ENCODE data around the gene IFNA1.

GRCh38 chr9:21415493-21416267, 24.6 kb upstream of the IFNA1 start:
- TF ChIP-seq CTCF (conservative IDR thresholded peaks at IDR 0.05 in 1 of 2, IDR thresholded peaks at IDR 0.05 in 1 of 2; ENCODE audit: low read depth in 1 of 2, low read length in 2 of 2) = no peak
- no peak for TF ChIP-seq EZH2 (IDR thresholded peaks at IDR 0.05; ENCODE audit: low read length, missing control alignments)

All from fibroblast of lung (primary cell).